GM21717 (cell line): ENCODE results near the gene MCRS1.
"Not testable (repeated sequence)": the region's sequence is repeated elsewhere in the genome, so short reads cannot be mapped to it uniquely, and the experiment has no call there.

Experiments
- ATAC-seq: cut with Tn5 transposase; IDR thresholded peaks from one replicate; pipeline ENCODE4 v1.9.1; 2021; ENCODE audit warnings: mild to moderate bottlenecking, moderate library complexity; ENCODE audit not compliant: unreplicated experiment

Gene MCRS1

DNA sequence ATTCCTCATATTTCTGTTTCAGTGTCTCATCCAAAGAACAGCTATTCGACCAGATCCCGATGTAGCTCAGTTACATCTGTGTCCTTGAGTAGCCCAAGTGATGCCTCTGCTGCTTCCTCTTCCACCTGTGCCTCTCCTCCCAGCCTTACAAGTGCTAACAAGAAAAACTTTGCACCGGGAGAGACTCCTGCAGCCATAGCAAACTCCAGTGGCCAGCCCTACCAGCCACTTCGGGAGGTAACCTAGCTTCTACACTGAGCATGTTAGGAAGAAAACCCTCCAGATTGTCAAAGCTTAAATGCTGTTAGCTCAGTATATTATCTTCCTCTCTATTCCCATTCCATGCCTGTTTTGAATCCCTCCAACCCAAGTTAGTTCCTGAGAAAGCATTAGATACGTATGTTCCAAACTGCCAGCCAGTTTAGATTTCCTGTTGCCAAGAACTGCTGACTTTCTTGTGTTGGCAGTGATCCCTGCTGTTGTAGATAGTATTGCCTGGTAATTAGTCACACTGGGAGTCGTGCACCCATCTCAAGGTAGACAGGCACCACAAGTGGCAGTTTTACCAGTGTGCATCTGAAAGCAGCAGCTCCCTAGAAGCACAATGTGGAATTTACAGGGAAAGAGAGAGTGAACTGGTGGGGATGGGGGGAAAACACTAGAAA, 43.1 kb downstream of the MCRS1 start:
- ATAC-seq: no peak

DNA sequence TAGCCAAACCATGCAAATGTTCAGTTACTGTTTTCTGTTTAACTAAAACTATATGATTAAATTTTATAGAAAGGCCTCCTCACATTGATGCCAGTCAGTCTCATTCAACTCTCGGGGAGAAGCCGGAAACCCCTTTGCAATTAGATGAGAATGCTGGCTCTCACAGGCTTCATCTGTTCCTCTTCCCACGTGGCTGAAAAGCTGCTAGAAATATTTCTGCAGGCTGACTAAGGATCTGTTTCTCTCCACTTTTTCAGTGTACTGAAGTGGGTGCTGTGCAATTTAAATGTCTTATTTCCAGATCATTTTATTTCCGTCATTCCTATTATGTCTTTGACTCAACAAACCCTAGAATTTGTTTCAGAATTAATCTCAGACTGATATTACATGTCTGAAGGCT, 46.6 kb downstream of the MCRS1 start:
- ATAC-seq: no peak

DNA sequence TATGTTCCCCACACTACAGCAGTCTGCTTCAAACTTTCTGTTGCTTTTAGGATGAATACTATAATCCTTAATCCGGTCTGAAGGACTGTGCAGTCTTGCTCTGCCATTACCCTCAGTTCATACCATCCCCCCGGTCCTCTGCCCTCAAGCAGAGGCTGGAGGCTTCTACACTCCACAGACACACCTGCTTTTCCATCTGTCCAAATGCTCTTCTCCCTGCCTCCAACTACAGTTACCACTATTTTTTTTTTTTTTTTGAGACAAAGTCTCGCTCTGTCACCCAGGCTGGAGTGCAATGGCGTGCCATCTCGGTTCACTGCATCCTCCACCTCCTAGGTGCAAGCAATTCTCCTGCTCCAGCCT, 48.4 kb downstream of the MCRS1 start:
- no peak for ATAC-seq

DNA sequence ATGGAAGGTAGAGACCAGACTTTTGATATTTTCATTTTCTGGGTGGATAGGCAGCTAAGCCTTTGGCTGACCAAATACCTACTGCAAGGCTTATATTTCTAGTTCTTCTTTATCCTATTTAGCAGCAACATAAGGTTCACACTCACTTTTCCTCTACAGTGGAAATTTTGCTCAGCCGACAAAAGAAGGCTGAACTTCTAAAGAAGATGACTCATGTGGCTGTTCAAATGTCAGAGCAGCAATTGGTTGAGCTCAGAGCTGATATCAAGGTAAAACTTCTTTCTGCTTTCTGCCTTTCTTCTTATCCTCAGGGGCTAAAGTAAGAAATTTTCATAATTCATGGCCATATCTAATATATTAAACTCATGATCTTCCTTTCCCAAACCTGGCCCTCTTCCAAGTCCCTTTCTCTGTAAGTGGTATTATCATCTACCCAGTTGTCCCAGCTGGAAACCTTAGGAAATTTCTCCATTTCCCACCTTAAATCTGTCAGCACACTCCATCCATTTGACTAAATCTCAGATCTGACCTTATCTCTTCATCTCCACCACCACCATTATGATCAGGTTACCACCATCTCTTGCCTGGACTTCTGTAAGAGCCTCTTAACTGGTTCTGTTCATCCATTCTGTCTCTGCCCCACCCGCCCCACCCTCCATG, 48.9 kb downstream of the MCRS1 start:
- ATAC-seq: no peak

DNA sequence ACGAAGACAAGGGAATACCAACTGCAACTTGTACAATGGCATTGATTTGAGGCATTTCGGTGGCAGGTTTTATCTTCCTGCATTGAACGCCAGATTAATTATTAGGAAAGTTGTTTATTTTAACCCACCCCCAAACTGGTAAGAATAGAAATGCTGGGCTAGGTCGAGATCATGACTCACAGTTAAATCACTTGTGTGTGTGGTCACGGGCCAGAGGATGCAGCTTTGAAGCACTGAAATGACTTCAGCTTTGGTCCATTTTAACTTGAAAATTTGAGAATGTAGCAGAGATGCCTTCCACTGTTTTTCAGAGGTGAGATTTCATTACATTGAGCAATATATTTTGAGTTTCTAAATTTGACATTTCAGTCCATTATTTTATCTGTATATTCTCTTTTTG, 52.7 kb downstream of the MCRS1 start:
- ATAC-seq: no peak

DNA sequence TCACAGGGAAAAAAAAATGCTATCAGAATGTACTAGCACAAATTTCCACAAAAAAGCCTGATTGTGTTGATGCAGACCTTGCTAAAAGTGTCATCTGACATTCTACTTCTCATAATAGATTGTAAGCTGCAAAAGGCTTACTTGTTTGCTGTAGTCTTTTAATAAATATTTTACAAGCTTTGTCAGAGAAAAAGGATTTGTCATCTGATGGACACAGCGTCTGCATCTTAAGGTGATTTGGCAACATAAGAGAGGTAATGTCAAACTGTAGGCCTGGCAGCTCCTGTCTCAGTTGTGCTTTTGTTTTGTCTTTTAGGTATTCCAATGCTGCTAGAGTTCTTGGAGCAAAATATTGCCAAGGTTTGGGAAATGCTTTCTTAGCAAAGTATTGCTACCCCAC, 55.4 kb downstream of the MCRS1 start:
- no peak for ATAC-seq

DNA sequence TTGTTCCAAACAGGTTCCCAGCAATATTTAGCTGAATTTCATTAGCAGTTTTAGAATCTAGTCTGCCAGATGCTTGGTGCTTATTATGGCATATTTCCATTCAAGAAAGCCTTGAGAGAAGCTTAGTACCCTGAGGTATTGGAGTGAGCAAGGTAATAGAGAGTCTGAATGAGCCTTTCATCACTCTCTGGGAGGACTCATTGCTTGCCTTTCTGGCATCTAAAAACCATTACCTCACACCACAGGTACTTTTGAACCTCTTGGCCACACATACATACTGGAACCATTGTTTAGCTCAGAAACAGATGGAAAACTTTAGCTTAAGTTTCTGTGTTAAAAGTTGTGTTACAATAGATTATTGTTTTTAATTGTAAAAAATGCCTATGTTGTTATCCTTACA, 56.5 kb downstream of the MCRS1 start:
- no peak for ATAC-seq

DNA sequence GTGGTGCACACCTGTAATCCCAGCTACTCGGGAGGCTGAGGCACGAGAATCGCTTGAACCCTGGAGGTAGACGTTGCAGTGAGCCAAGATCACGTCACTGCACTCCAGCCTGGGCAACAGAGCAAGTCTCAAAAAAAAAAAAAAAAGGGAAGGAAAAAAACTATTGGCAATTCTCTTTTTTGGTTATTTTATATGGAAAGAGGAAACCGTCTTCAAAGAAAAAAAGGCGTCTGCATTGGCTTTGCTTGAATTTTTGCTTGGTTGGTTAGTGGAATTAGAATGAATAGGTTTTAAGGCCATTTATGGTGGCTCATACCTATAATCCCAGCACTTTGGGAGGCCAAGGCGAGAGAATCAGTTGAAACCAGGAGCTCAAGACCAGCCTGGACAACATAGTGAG, 58.3 kb downstream of the MCRS1 start:
- ATAC-seq: not testable (repeated sequence)
